ENCODE results near the gene ETV5. TPM values are rescaled to one million over a fixed set of nuclear protein-coding genes. Genes with fewer than 3 reads are reported as not detected.
A peak's percentile ranks its signal among the peaks of the same experiment; 100 is the strongest.

Gene ETV5
- total RNA-seq, 1 donor from 2014 or later = 16.3 TPM

- H3K4me1 ChIP-seq = peaks cover 4% of the 10 kb centered on the region
- no peak overlapping the region for H3K27ac Mint-ChIP-seq
Measured at GRCh38 chr3:186128158-186128557, 19.3 kb upstream of the ETV5 start.

DNA sequence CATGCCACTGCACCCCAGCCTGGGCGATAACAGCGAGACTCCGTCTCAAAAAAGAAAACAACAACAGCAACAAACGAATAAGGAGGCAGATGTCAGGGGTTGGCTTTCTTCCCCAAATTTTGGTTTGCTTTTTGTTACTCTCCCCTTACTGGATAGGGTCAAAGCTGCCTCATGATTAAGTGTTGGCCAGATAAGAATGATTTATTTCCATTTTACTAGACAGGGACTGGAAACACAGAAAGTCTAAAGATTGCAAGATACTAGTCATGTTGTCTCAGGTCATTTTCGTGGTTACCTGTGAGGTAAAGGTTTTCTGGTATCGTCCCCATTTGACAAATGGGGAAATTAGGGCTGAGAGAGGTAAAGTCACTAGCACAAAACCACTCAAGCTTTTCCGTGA is 18.6 kb upstream of the ETV5 start:
- Histone ChIP-seq H3K36me3 (no peaks in the 10 kb centered on the region), H3F3A (ENCODE audit: low read depth) (no peaks in the 10 kb centered on the region), H2AFZ (replicated peaks) (no peak overlapping the region), H3K9ac (no peak overlapping the region), H4K20me1 (ENCODE audit: low read depth) (no peaks in the 10 kb centered on the region), H3K79me2 (ENCODE audit: low read depth) (no peaks in the 10 kb centered on the region), H3K27me3 (no peaks in the 10 kb centered on the region), H3K27ac (no peak overlapping the region), H3K4me2 (no peak overlapping the region), H3K4me3 (no peak overlapping the region), H3K9me3 (ENCODE audit: low read depth) (no peaks in the 10 kb centered on the region), H3K4me1 (peaks cover 4% of the 10 kb centered on the region)
- Mint-ChIP-seq H3K27me3 (ENCODE audit: insufficient read depth, low read depth) (peaks cover 17% of the 10 kb centered on the region), H3K36me3 (no peaks in the 10 kb centered on the region), H3K4me1 (peaks cover 31% of the 10 kb centered on the region), H3K9me3 (no peaks in the 10 kb centered on the region), H3K27ac (no peak overlapping the region), H3K4me3 (no peak overlapping the region)
- TF ChIP-seq EZH2phosphoT487 (IDR thresholded peaks at IDR 0.05) (no peak), EZH2 (IDR thresholded peaks at IDR 0.05) (no peak)
- TF ChIP-seq, protein P1, sequence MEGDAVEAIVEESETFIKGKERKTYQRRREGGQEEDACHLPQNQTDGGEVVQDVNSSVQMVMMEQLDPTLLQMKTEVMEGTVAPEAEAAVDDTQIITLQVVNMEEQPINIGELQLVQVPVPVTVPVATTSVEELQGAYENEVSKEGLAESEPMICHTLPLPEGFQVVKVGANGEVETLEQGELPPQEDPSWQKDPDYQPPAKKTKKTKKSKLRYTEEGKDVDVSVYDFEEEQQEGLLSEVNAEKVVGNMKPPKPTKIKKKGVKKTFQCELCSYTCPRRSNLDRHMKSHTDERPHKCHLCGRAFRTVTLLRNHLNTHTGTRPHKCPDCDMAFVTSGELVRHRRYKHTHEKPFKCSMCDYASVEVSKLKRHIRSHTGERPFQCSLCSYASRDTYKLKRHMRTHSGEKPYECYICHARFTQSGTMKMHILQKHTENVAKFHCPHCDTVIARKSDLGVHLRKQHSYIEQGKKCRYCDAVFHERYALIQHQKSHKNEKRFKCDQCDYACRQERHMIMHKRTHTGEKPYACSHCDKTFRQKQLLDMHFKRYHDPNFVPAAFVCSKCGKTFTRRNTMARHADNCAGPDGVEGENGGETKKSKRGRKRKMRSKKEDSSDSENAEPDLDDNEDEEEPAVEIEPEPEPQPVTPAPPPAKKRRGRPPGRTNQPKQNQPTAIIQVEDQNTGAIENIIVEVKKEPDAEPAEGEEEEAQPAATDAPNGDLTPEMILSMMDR (IDR thresholded peaks at IDR 0.05) = no peak
- DNase-seq (ENCODE audit: low spot score) = no peak

More at GRCh38 chr3:186128158-186128557, 19.3 kb upstream of the ETV5 start:
- Histone ChIP-seq H4K20me1 (ENCODE audit: low read depth) (no peaks in the 10 kb centered on the region), H3K4me3 (no peak overlapping the region), H2AFZ (replicated peaks) (no peak overlapping the region), H3K79me2 (ENCODE audit: low read depth) (no peaks in the 10 kb centered on the region), H3K36me3 (no peaks in the 10 kb centered on the region), H3F3A (ENCODE audit: low read depth) (no peaks in the 10 kb centered on the region), H3K4me2 (no peak overlapping the region), H3K27ac (no peak overlapping the region), H3K9me3 (ENCODE audit: low read depth) (no peaks in the 10 kb centered on the region), H3K27me3 (no peaks in the 10 kb centered on the region), H3K9ac (no peak overlapping the region)
- Mint-ChIP-seq H3K4me3 (no peak overlapping the region), H3K36me3 (no peaks in the 10 kb centered on the region), H3K9me3 (no peaks in the 10 kb centered on the region), H3K27me3 (ENCODE audit: insufficient read depth, low read depth) (peaks cover 17% of the 10 kb centered on the region), H3K4me1 (peaks cover 27% of the 10 kb centered on the region)
- no peak for DNase-seq (ENCODE audit: low spot score)
- TF ChIP-seq EZH2phosphoT487 (IDR thresholded peaks at IDR 0.05) = no peak

GRCh38 chr3:186125118-186125517 is 16.2 kb upstream of the ETV5 start:
- DNase-seq (ENCODE audit: low spot score) = no peak
- Histone ChIP-seq H3K4me2 (no peak overlapping the region), H3K9ac (no peak overlapping the region), H3K27ac (no peak overlapping the region), H3K9me3 (ENCODE audit: low read depth) (no peaks in the 10 kb centered on the region), H3K79me2 (ENCODE audit: low read depth) (no peaks in the 10 kb centered on the region), H3F3A (ENCODE audit: low read depth) (no peaks in the 10 kb centered on the region), H3K27me3 (peaks cover 6% of the 10 kb centered on the region), H2AFZ (replicated peaks) (no peak overlapping the region), H3K4me3 (no peak overlapping the region), H3K36me3 (no peaks in the 10 kb centered on the region), H3K4me1 (peaks cover 9% of the 10 kb centered on the region), H4K20me1 (ENCODE audit: low read depth) (no peaks in the 10 kb centered on the region)
- TF ChIP-seq EZH2 (IDR thresholded peaks at IDR 0.05) = no peak
- TF ChIP-seq, protein P1 (IDR thresholded peaks at IDR 0.05) = no peak
- no peak for TF ChIP-seq EZH2phosphoT487 (IDR thresholded peaks at IDR 0.05)
- H3K36me3 Mint-ChIP-seq = no peaks in the 10 kb centered on the region
- H3K27me3 Mint-ChIP-seq (ENCODE audit: insufficient read depth, low read depth) = peaks cover 14% of the 10 kb centered on the region
- no peaks in the 10 kb centered on the region for H3K9me3 Mint-ChIP-seq
- peaks cover 40% of the 10 kb centered on the region for H3K4me1 Mint-ChIP-seq
- peak overlapping the region; percentile 2 for H3K27ac Mint-ChIP-seq
- peak overlapping the region; percentile 31 for H3K4me3 Mint-ChIP-seq

GRCh38 chr3:186124592-186124991 is 15.7 kb upstream of the ETV5 start:
- H3K9me3 ChIP-seq (ENCODE audit: low read depth) = no peaks in the 10 kb centered on the region
- no peak overlapping the region for H3K27ac ChIP-seq
- no peaks in the 10 kb centered on the region for H3K36me3 ChIP-seq
- Mint-ChIP-seq H3K4me3 (no peak overlapping the region), H3K27ac (no peak overlapping the region), H3K4me1 (peaks cover 40% of the 10 kb centered on the region), H3K9me3 (no peaks in the 10 kb centered on the region), H3K27me3 (ENCODE audit: insufficient read depth, low read depth) (peaks cover 14% of the 10 kb centered on the region), H3K36me3 (no peaks in the 10 kb centered on the region)
- no peak overlapping the region for H3K4me2 ChIP-seq
- no peak for DNase-seq (ENCODE audit: low spot score)
- no peak overlapping the region for H3K4me3 ChIP-seq
- H3F3A ChIP-seq (ENCODE audit: low read depth) = no peaks in the 10 kb centered on the region
- peaks cover 9% of the 10 kb centered on the region for H3K4me1 ChIP-seq
- H4K20me1 ChIP-seq (ENCODE audit: low read depth) = no peaks in the 10 kb centered on the region
- peaks cover 12% of the 10 kb centered on the region for H3K27me3 ChIP-seq
- H2AFZ ChIP-seq (replicated peaks) = no peak overlapping the region
- TF ChIP-seq EZH2phosphoT487 (IDR thresholded peaks at IDR 0.05) (no peak), EZH2 (IDR thresholded peaks at IDR 0.05) (no peak)
- TF ChIP-seq, protein P1 (IDR thresholded peaks at IDR 0.05) = no peak
- no peaks in the 10 kb centered on the region for H3K79me2 ChIP-seq (ENCODE audit: low read depth)
- H3K9ac ChIP-seq = no peak overlapping the region

Data from neural progenitor cell (in vitro differentiated cells).